Stimulated activated CD4-positive, alpha-beta T cell treated with anti-CD3 and anti-CD28 coated beads, Interleukin-1b, Interleukin-23, amount 100 ng/mL, for 24 hours (primary cell): ENCODE data around the gene CCND2.

Source experiments
- DNase-seq, 4 experiments: peaks; one replicate each; pipeline ENCODE4 v3.0.0-alpha.2; 2020; ENCODE audit warnings: low read depth in 4 of 4, low spot score in 1 of 4

The CCND2 gene

GRCh38 chr12:4289998-4290790, 16.6 kb downstream of the CCND2 start:
- no peak for DNase-seq

DNA sequence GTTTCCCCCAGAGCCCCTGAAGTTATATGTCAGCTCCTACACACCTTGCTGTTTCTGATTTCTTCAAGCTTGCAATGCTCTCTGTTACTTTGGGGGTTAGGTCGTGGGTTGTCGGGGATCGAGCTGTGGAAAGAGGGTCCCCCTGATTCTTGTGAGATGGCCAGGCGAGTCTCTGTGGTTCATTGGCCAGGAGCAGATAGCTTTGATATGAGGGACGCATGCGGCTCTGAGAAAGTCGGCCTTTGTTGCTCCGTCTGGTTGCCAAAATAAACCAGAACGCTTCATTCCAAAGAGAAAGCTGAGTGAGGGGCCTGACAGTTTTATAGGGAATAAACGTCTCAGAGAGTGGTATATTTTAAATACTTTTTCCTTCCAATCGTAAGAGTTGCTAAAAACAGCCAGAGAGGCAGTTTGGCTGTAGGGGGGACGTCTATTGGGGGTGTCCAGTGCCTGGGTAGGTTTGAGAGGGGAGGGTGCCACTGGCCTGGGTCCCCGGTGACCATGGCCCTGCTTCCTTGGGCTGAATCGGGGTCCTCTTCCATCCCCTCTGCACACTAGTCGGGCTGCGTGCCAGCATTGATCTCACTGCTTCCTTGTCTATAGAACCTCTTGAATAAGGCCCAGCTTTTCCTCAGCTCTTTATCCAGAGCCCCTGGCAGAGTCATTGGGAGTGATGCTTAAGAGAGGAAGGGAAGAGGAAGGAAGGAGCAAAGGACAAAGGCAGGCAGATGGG, 18.9 kb downstream of the CCND2 start:
- no peak for DNase-seq

- peak in 1 of 4 experiments; percentile 38 for DNase-seq
Observed at GRCh38 chr12:4293299-4293965, 19.9 kb downstream of the CCND2 start.

DNA sequence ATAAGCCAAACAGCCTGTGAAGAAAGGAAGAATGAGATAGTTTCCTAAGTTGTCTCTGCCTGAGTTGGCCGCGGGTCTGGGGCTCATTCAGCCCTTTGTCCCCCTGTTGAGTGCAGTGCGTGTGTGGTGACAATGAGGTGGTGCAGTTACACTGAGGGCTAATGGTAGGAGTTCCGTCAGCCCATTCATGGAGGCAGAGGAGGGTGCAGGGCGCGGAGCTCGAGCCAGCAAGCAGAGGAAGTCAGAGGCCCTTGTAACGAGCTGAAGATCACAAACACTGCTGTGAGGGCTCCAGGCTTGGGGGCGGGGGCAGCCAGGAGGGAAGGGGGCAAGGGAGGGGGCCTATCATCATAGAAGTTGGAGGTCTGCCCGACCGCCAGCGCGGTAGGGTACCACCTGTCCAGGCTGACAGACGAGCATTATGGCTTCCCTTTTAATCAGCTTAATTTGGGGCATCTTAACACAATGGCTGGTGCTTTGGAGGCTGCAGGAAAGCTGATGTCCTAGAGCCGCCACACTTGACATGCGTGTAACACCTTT, 20.5 kb downstream of the CCND2 start:
- no peak for DNase-seq

- no peak for DNase-seq
Observed at GRCh38 chr12:4296751-4297150, 23.2 kb downstream of the CCND2 start.

DNA sequence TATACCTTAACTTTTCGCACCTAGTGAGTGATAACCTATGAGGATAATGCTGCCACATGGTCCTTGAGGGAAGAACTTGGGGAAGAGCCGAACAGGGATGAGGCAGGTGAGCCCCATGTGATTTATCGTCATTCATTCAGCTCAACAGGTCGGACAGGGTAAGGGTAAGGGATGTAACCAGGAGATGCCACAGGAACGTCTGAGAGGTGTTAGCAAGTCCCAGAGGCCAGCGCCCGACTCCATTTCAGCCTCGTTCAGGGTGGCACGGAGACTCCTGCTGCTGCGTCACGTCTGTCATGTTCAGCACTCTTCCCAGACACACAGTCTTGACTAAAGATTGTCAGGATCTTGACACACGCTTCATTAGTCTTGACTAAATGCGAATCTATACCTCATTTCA, 24.1 kb downstream of the CCND2 start:
- DNase-seq, result no peak

- no peak for DNase-seq
Observed at GRCh38 chr12:4300883-4301282, 27.3 kb downstream of the CCND2 start.

DNA sequence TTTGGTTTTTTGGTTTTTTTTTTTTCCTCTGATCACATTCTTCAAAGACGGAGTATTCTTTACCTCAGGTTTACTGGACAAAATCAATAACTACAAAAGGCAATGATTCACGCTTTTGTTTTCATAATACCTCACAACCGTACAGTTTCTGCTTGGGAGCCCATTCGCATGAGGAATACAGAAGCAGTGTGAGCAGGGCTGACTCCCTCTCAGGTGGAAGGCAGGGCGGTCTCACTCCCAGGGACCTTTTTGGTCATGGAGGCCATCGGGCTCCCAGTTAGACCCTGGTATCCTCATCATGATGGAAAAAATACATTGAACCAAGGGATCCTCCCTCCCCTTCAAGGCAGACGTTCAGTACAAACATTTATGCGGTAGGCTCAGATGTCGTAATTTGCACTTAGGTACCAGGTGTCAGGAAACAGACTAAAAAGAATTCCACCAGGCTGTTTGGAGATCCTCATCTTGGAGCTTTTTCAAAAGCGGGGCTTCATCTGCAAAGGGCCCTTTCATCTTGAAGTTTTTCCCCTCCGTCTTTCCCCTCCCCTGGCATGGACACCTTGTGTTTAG, 28.5 kb downstream of the CCND2 start:
- no peak for DNase-seq

GRCh38 chr12:4302881-4303280, 29.3 kb downstream of the CCND2 start:
- no peak for DNase-seq

DNA sequence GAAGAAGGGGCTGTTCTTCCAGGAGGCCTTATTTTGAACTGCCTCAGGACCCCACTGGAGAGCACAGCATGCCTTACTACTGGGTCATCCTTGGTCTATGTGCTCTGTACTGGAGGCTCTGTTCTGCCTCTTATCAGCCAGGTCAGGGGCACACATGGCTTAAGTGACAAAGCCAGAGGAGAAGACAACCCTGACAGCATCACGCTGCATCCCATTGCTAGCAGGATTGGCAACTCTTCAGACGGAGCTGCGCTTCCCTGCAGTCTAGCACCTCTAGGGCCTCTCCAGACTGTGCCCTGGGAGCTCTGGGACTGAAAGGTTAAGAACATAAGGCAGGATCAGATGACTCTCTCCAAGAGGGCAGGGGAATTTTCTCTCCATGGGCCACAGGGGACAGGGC, 30.2 kb downstream of the CCND2 start:
- DNase-seq, result no peak

DNA sequence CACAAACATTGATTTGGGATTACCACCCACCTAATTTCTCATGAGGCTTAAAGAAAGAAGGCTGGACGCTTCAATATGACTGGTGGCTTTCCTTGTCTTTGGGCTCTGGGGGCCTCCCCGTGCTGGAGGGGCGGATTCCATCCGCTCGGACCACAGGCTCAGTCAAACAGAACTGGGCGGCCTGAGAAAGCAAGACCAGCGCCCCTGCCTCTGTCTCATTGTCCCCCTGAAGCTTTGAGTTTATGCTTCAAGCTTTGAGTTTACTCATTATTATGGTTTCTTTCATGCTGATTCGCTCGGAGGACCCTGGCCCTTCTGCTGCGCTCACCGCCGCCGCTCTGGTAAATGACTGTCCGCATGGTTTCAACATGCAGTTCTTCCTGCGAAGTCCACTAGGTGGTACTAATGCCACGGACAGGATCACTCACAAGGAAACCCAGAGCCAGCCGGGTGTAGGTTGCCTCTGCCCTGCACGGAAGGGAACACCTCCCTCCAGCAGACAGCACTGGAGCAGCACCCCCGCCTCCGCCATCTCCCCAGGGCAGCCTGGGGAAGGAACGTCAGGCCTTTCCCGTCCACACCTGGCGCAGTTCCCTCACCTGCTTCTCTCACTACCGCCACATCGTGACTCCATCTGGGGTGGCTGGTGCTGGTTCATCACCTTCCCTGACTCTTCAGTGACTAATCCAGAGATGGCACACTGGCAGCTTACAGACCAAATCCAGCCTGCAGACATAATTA, 34.2 kb downstream of the CCND2 start:
- no peak for DNase-seq

GRCh38 chr12:4308334-4308950, 34.9 kb downstream of the CCND2 start:
- no peak for DNase-seq

GRCh38 chr12:4311776-4312175, 38.2 kb downstream of the CCND2 start:
- DNase-seq, result no peak

DNA sequence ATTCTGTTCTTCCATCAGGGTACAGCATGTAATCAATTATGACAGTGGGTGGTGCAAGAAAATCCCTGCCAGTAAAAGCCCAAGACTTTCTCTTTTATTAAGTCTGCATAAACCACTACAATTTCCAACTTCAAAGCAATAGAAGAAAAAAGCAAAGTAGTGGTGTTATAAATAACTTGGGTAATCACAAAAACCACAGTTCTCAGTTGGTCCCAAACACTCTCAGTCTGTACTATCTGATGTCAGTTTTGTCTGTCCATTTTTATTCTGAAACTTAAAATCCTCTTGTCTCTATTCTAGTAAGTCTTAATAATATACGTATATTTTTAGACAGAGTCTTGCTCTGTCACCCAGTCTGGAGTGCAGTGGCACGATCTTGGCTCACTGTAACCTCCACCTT, 38.7 kb downstream of the CCND2 start:
- no peak for DNase-seq

DNA sequence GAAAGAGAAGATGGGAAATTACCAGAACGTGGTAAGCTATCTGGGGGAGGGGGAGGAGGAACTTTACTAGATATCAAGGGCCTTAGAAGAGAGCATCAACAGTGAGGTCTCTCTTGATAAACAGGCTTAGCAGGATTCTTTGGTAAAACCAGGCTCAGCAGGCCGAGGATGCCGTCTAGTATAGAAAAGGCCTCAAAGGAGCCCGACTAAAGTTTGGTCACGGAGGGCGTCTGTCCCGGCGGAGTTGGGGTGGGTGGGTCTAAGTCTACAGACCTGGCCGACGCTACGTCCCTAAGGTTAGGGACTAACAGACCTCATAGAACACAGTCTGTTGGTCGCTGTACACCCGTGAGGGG, 46.9 kb downstream of the CCND2 start:
- no peak for DNase-seq

DNA sequence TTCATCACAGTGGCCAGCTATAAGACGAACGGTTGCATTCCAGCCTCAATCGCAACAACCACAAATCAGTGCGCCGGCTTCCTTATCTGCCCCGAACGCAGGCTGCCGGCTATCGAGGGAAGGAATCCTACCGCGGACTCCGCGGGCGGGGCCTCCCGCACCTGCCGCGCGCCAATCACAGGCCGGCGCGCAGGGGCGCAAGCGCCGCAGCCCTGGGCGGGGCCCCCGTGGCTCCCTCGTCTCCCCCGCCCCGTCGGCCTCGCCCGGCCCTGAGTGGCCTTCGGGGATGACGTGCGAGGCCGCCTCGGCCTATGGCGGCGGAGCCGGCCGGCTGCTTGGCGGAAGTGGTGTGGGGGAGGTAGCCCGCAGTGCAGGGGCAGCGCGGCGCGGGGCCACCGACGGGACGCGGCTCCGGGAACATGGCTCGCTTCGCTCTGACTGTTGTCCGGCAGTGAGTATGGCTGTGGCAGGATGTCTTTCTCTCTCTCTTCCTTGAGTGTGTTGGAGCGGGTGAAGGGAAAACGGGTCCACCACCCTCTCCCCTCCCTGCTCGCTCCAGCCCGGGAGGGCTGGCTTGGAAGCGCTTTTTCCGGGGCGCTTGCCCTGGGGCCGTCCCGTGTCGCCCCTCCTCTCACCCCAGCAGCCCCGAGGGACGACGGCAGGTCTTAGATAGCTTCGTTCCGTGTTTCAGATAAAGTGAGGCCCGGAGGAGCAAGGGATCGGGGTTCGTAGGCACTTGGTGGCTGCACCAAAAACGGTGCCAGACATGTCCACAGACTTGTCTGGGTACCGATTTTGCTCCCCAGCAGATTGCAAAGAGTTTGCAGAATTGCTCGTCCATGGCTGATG, 47.5 kb downstream of the CCND2 start, which contains the start of gene TIGAR:
Gene TIGAR, plus strand, starts transcription at position 361 of the 849 bp plus-strand sequence. Its CDS starts 59 bp downstream, at position 420.
- peak; percentile 74 to 89 (median 82) for DNase-seq

- DNase-seq, result no peak
Observed at GRCh38 chr12:4322726-4323125, 49.2 kb downstream of the CCND2 start.
